HEK293T (cell line): ENCODE results near the gene LRP1B.

ENCODE experiments used
- CTCF ChIA-PET: fragments of 350-600 bp; formaldehyde crosslinking; extraction: SDS; loops from one replicate; lab custom pipeline; 2021; ENCODE audit warnings: antibody characterized with exemption, inconsistent platforms; lab: Yijun Ruan, JAX
- POLR2A ChIA-PET: fragments of 350-600 bp; formaldehyde crosslinking; extraction: SDS; loops from one replicate; lab custom pipeline; 2020; ENCODE audit warnings: antibody characterized with exemption, inconsistent platforms; lab: Yijun Ruan, JAX
- DNase-seq: peaks from one replicate; pipeline ENCODE4 v3.0.0; 2012; ENCODE audit warnings: mixed read lengths; ENCODE audit errors: extremely low spot score
- ARNT ChIP-seq: fragments of 450-650 bp; IDR thresholded peaks from 2 replicates; pipeline ENCODE4 v1.6.1; 2017; ENCODE audit warnings: mild to moderate bottlenecking
- BHLHE40 ChIP-seq: fragments of 450-650 bp; IDR thresholded peaks from 2 replicates; pipeline ENCODE4 v1.6.1; 2016; ENCODE audit warnings: mild to moderate bottlenecking, moderate library complexity, borderline replicate concordance
- CTBP1 ChIP-seq: fragments of 450-650 bp; IDR thresholded peaks from 2 replicates; pipeline ENCODE4 v1.6.1; 2016; ENCODE audit warnings: borderline replicate concordance
- ELF4 ChIP-seq: fragments of 450-650 bp; IDR thresholded peaks from 2 replicates; pipeline ENCODE4 v1.6.1; 2017; ENCODE audit warnings: antibody characterized with exemption
- FOXA1 ChIP-seq: fragments of 450-650 bp; IDR thresholded peaks from 2 replicates; pipeline ENCODE4 v1.6.1; 2016; ENCODE audit warnings: mild to moderate bottlenecking
- FOXK2 ChIP-seq: fragments of 450-650 bp; IDR thresholded peaks from 2 replicates; pipeline ENCODE4 v1.6.1; 2016; ENCODE audit warnings: mild to moderate bottlenecking
- FOXM1 ChIP-seq: fragments of 450-650 bp; IDR thresholded peaks from 2 replicates; pipeline ENCODE4 v1.6.1; 2017; ENCODE audit warnings: mild to moderate bottlenecking, borderline replicate concordance
- HDGF ChIP-seq: fragments of 450-650 bp; IDR thresholded peaks from 2 replicates; pipeline ENCODE4 v1.6.1; 2017; ENCODE audit warnings: antibody characterized with exemption, borderline replicate concordance
- L3MBTL2 ChIP-seq: fragments of 450-650 bp; conservative IDR thresholded peaks from 2 replicates; pipeline ENCODE4 v1.6.1; 2016; ENCODE audit warnings: mild to moderate bottlenecking
- LEF1 ChIP-seq: fragments of 450-650 bp; IDR thresholded peaks from 2 replicates; pipeline ENCODE4 v1.6.1; 2017; ENCODE audit warnings: mild to moderate bottlenecking, borderline replicate concordance
- NFRKB ChIP-seq: fragments of 450-650 bp; IDR thresholded peaks from 2 replicates; pipeline ENCODE4 v1.6.1; 2016; ENCODE audit warnings: mild to moderate bottlenecking, moderate library complexity
- SP1 ChIP-seq: fragments of 450-650 bp; IDR thresholded peaks from 2 replicates; pipeline ENCODE4 v1.6.1; 2017
- SUZ12 ChIP-seq: fragments of 450-650 bp; IDR thresholded peaks from 2 replicates; pipeline ENCODE4 v1.6.1; 2016; ENCODE audit warnings: mild to moderate bottlenecking
- TARDBP ChIP-seq: fragments of 450-650 bp; IDR thresholded peaks from 2 replicates; pipeline ENCODE4 v1.6.1; 2016
- ZNF384 ChIP-seq: fragments of 450-650 bp; IDR thresholded peaks from 2 replicates; pipeline ENCODE4 v1.6.1; 2016
- TF ChIP-seq, protein P1 (sequence below): fragments of 450-650 bp; IDR thresholded peaks from 2 replicates; pipeline ENCODE4 v1.6.1; 2016

Gene LRP1B

DNA sequence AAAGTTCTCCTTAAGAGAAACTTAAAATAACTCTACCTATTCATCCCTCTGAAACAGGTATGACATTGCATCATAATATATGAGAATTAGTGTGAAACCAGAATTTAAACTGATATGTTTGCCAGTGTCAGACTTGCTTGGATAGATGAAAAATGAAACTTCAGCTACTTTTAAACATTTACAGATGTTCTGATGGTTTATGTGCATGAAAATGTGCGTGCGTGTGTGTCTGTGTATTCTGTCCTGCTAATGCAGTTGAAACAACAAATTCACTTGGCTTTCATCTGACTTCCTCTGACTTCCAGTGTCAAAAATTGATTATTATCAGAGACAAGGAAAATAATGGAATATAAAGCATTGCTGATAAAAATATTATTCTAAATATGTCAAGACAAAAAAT is 719.4 kb downstream of the LRP1B start:
- ChIA-PET CTCF (no interaction called here), POLR2A (no interaction called here)
- TF ChIP-seq SP1: no peak
- TF ChIP-seq, protein P1, sequence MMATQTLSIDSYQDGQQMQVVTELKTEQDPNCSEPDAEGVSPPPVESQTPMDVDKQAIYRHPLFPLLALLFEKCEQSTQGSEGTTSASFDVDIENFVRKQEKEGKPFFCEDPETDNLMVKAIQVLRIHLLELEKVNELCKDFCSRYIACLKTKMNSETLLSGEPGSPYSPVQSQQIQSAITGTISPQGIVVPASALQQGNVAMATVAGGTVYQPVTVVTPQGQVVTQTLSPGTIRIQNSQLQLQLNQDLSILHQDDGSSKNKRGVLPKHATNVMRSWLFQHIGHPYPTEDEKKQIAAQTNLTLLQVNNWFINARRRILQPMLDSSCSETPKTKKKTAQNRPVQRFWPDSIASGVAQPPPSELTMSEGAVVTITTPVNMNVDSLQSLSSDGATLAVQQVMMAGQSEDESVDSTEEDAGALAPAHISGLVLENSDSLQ: no peak
- no peak for TF ChIP-seq LEF1
- TF ChIP-seq BHLHE40: no peak
- TF ChIP-seq HDGF: no peak
- TF ChIP-seq CTBP1: no peak
- no peak for TF ChIP-seq TARDBP
- TF ChIP-seq FOXA1: no peak
- TF ChIP-seq NFRKB: no peak
- no peak for TF ChIP-seq L3MBTL2
- TF ChIP-seq SUZ12: no peak
- TF ChIP-seq ZNF384: no peak
- TF ChIP-seq ARNT: no peak
- TF ChIP-seq FOXK2: no peak
- no peak for TF ChIP-seq FOXM1
- no peak for TF ChIP-seq ELF4
- no peak for DNase-seq

DNA sequence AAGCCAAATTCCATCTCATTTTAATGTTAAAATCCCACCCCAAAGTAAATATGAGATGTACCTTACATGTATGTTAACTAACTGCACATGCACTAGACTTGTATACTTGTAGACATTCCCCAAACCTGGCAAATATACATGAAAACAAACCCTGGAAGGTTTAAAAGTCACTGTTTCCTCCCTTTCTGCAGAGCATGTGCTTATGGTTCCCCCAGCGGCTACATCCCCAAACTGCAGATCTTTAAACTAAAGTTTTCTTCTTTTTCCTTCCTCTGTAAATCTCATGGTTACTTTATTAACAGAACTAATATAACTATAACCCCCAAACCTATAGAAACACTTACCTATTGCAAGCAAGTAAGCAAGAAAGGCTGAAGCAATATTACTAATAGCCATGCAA is 731.5 kb downstream of the LRP1B start:
- DNase-seq: peak; percentile 4
- TF ChIP-seq LEF1 (no peak), ARNT (no peak), NFRKB (no peak), FOXM1 (no peak), SP1 (no peak), FOXA1 (no peak), SUZ12 (no peak), ZNF384 (no peak), FOXK2 (no peak), ELF4 (no peak), BHLHE40 (no peak), HDGF (no peak), CTBP1 (no peak), TARDBP (no peak), L3MBTL2 (no peak)
- TF ChIP-seq, protein P1: no peak

DNA sequence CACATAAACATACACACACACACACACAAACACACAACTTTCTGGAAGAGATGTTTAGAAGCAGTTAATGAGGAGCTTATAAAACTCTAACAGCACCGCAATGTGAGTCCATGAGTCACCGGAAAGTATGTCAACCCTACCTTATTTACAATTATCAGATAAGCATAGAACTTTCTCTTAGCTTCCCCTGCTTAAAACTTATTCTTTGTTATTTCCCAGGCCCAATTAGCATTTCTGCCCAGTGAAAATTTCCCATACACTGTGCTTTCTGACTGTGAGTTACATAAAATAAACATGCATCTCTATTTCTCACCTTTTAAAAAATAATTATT is 737.6 kb downstream of the LRP1B start:
- TF ChIP-seq NFRKB: no peak
- TF ChIP-seq ARNT: no peak
- no peak for TF ChIP-seq LEF1
- no peak for TF ChIP-seq FOXK2
- TF ChIP-seq L3MBTL2: no peak
- TF ChIP-seq, protein P1: no peak
- TF ChIP-seq FOXA1: no peak
- TF ChIP-seq SP1: no peak
- no peak for TF ChIP-seq ZNF384
- TF ChIP-seq FOXM1: no peak
- no peak for TF ChIP-seq HDGF
- TF ChIP-seq SUZ12: no peak
- no peak for TF ChIP-seq BHLHE40
- no peak for TF ChIP-seq ELF4
- no peak for TF ChIP-seq TARDBP
- TF ChIP-seq CTBP1: no peak
- POLR2A ChIA-PET: no interaction called here
- DNase-seq: no peak
- CTCF ChIA-PET: no interaction called here

More for the DNA sequence above, 731.5 kb downstream of the LRP1B start:
- ChIA-PET CTCF (no interaction called here), POLR2A (no interaction called here)

DNA sequence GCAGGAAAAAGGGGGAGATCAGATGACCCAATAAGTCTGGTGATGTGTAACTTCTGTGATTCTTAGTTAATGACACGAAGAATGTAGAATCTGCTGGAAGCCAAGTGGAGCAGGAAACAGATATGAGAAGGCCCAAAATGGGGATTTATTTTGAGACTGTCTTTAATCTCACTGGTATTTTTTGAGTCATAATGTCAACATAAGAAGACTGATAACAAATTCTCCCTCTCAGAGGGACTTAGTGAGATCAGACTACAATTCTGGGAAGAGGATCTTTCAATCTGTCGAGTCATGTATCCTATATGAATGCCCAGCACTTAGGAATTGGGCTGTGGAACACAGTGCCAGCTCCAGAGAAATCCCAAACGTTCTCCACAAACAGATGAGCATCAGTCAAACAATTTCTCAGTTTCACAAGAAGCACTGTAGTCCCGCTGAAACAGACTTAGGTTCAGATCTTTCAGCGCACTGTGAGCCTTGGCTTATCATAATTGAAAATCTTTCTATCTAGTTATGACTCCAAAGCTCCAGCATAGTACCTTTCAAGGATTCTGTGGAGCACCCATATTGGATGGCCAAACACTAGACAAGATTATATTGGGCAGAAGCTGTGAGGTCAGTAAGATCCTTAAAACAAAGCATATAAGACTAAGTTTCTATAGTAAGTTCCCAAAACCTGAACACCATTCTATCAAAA is 738.2 kb downstream of the LRP1B start:
- ChIA-PET CTCF (no interaction called here), POLR2A (no interaction called here)
- TF ChIP-seq HDGF (no peak), NFRKB (no peak), CTBP1 (no peak), ELF4 (no peak), FOXM1 (no peak), BHLHE40 (no peak), ZNF384 (no peak), L3MBTL2 (no peak), TARDBP (no peak), ARNT (no peak), SUZ12 (no peak), SP1 (no peak), FOXK2 (no peak), FOXA1 (no peak), LEF1 (no peak)
- TF ChIP-seq, protein P1: no peak
- no peak for DNase-seq

DNA sequence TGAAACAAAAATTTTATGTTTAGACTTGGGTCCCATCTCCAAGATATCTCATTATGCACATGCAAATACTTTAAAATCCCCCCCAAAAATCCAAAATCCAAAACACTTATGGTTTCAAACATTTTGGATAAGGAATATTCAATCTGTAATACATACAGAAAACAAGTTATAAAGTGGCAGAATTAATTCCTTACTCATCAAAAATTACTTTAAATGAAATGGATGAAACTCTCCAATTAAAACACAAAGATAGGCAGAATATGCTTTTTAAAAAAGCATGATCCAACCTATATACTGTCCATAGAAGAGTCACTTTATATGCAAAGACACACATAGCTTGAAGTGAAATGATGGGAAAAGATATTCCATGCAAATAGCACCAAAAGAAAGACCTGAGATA is 744.6 kb downstream of the LRP1B start:
- no peak for TF ChIP-seq ZNF384
- TF ChIP-seq FOXA1: no peak
- TF ChIP-seq, protein P1: no peak
- no peak for TF ChIP-seq SUZ12
- no peak for TF ChIP-seq NFRKB
- no peak for TF ChIP-seq ARNT
- TF ChIP-seq FOXM1: no peak
- no peak for TF ChIP-seq CTBP1
- TF ChIP-seq LEF1: no peak
- TF ChIP-seq BHLHE40: no peak

More for the DNA sequence above, 744.6 kb downstream of the LRP1B start:
- ChIA-PET POLR2A (no interaction called here), CTCF (no interaction called here)
- no peak for DNase-seq
